Erythroblast (primary cell): ENCODE data around the gene LMLN.

ENCODE experiments used
- GATA1 ChIP-seq: IDR thresholded peaks from 2 replicates; pipeline ENCODE4 v1.6.1; 2011; ENCODE audit warnings: low read depth, mild to moderate bottlenecking, control low read depth, low read length, moderate library complexity
- POLR2A ChIP-seq: IDR thresholded peaks from 2 replicates; pipeline ENCODE4 v1.6.1; 2011; ENCODE audit warnings: mild to moderate bottlenecking, low read length

- TF ChIP-seq POLR2A (no peak), GATA1 (no peak)
Observed at GRCh38 chr3:198092276-198092675, 132.3 kb downstream of the LMLN start.
